ENCODE measurements around the gene CNPY4.

The CNPY4 gene

GRCh38 chr7:100122067-100122466 is 2.6 kb downstream of the CNPY4 start:
- no peaks in the 10 kb centered on the region for H3K9me2 ChIP-seq (replicated peaks; ENCODE audit: insufficient read depth, low read length)
- no peak for DNase-seq
- TF ChIP-seq CTCF (IDR thresholded peaks at IDR 0.05; ENCODE audit: low read length) = no peak
- H3F3A ChIP-seq (ENCODE audit: insufficient read depth, low read length) = peaks cover 22% of the 10 kb centered on the region
- no peak overlapping the region for H3K9ac ChIP-seq (ENCODE audit: low read length)
- H3K4me3 ChIP-seq (ENCODE audit: low read length) = no peak overlapping the region
- no peak overlapping the region for H2AFZ ChIP-seq (ENCODE audit: low read length)
- H4K20me1 ChIP-seq (ENCODE audit: insufficient read depth, low read length) = no peaks in the 10 kb centered on the region
- no peaks in the 10 kb centered on the region for H3K9me3 ChIP-seq (replicated peaks; ENCODE audit: insufficient read depth, low read length)
- H3K36me3 ChIP-seq (replicated peaks; ENCODE audit: insufficient read depth, low read length) = no peaks in the 10 kb centered on the region
- no peak overlapping the region for H3K27ac ChIP-seq (ENCODE audit: low read length)
- H3K79me2 ChIP-seq (ENCODE audit: low read length) = peaks cover 18% of the 10 kb centered on the region
- no peak overlapping the region for H3K4me2 ChIP-seq (ENCODE audit: low read depth, low read length)
- 0 out of 2 replicates have a peak, but pooled peaks cover 6% of the 10 kb centered on the region for H3K4me1 ChIP-seq (ENCODE audit: low read length)
- H3K27me3 ChIP-seq (replicated peaks; ENCODE audit: insufficient read depth, low read length) = no peaks in the 10 kb centered on the region

- H3K9me2 ChIP-seq (replicated peaks; ENCODE audit: insufficient read depth, low read length) = no peaks in the 10 kb centered on the region
- H2AFZ ChIP-seq (ENCODE audit: low read length) = no peak overlapping the region
- H3K27me3 ChIP-seq (replicated peaks; ENCODE audit: insufficient read depth, low read length) = no peaks in the 10 kb centered on the region
- H4K20me1 ChIP-seq (ENCODE audit: insufficient read depth, low read length) = no peaks in the 10 kb centered on the region
- H3K9ac ChIP-seq (ENCODE audit: low read length) = no peak overlapping the region
- H3K4me3 ChIP-seq (ENCODE audit: low read length) = no peak overlapping the region
- H3K9me3 ChIP-seq (replicated peaks; ENCODE audit: insufficient read depth, low read length) = no peaks in the 10 kb centered on the region
- H3K36me3 ChIP-seq (replicated peaks; ENCODE audit: insufficient read depth, low read length) = no peaks in the 10 kb centered on the region
- TF ChIP-seq EZH2phosphoT487 (IDR thresholded peaks at IDR 0.05; ENCODE audit: low read length) (no peak), EZH2 (optimal IDR thresholded peaks at IDR 0.05; ENCODE audit: low read depth, low read length) (no peak), CTCF (IDR thresholded peaks at IDR 0.05; ENCODE audit: low read length) (no peak)
- H3K4me1 ChIP-seq (ENCODE audit: low read length) = 0 out of 2 replicates have a peak, but pooled peaks cover 6% of the 10 kb centered on the region
- peaks cover 18% of the 10 kb centered on the region for H3K79me2 ChIP-seq (ENCODE audit: low read length)
- no peak overlapping the region for H3K27ac ChIP-seq (ENCODE audit: low read length)
- DNase-seq = no peak
- peaks cover 22% of the 10 kb centered on the region for H3F3A ChIP-seq (ENCODE audit: insufficient read depth, low read length)
- H3K4me2 ChIP-seq (ENCODE audit: low read depth, low read length) = no peak overlapping the region
Measured at GRCh38 chr7:100122568-100122967, 3.1 kb downstream of the CNPY4 start.

- Histone ChIP-seq H4K20me1 (ENCODE audit: insufficient read depth, low read length) (no peaks in the 10 kb centered on the region), H3K4me1 (ENCODE audit: low read length) (peaks cover 16% of the 10 kb centered on the region), H3K36me3 (replicated peaks; ENCODE audit: insufficient read depth, low read length) (no peaks in the 10 kb centered on the region), H3K4me2 (ENCODE audit: low read depth, low read length) (no peak overlapping the region), H3K79me2 (ENCODE audit: low read length) (peaks cover 7% of the 10 kb centered on the region; the same call in 1 of the 2 replicates), H3K4me3 (ENCODE audit: low read length) (no peak overlapping the region), H3K9ac (ENCODE audit: low read length) (no peak overlapping the region), H2AFZ (ENCODE audit: low read length) (no peak overlapping the region), H3K27ac (ENCODE audit: low read length) (no peak overlapping the region), H3K27me3 (replicated peaks; ENCODE audit: insufficient read depth, low read length) (no peaks in the 10 kb centered on the region), H3F3A (ENCODE audit: insufficient read depth, low read length) (peaks cover 26% of the 10 kb centered on the region), H3K9me2 (replicated peaks; ENCODE audit: insufficient read depth, low read length) (no peaks in the 10 kb centered on the region), H3K9me3 (replicated peaks; ENCODE audit: insufficient read depth, low read length) (no peaks in the 10 kb centered on the region)
- no peak for DNase-seq
- TF ChIP-seq CTCF (IDR thresholded peaks at IDR 0.05; ENCODE audit: low read length) (no peak), EZH2phosphoT487 (IDR thresholded peaks at IDR 0.05; ENCODE audit: low read length) (no peak), EZH2 (optimal IDR thresholded peaks at IDR 0.05; ENCODE audit: low read depth, low read length) (no peak)
Measured at GRCh38 chr7:100124301-100125230, 5.1 kb downstream of the CNPY4 start.
